ENCODE measurements around the gene PGR.

PGR gene

GRCh38 chr11:101049123-101049522, 80.5 kb downstream of the PGR start:
- ChIA-PET POLR2A (no interaction called here), CTCF (no interaction called here)
- WGBS (ENCODE audit: insufficient coverage), result 80% methylated on average over 1 of the region's 4 CpGs
- no peaks in the 10 kb centered on the region for H3K36me3 ChIP-seq (ENCODE audit: control insufficient read depth in 4 of 4, insufficient read depth in 4 of 4, low read length in 3 of 4)
- H3K27me3 ChIP-seq (replicated peaks in 2 of 5; ENCODE audit: control insufficient read depth in 4 of 5, insufficient read depth in 5 of 5, low read length in 4 of 5), result no peaks in the 10 kb centered on the region
- DNase-seq, result no peak
- no peak overlapping the region for H3K4me3 ChIP-seq (ENCODE audit: control insufficient read depth in 1 of 7, extremely low read depth in 1 of 7, insufficient read depth in 4 of 7, low read depth in 2 of 7, low read length in 6 of 7)
- H3K27ac ChIP-seq (ENCODE audit: insufficient read depth in 1 of 2, low read depth in 1 of 2, low read length in 2 of 2, poor library complexity in 1 of 2, severe bottlenecking in 2 of 2), result no peak overlapping the region
- H3K9me3 ChIP-seq (ENCODE audit: control extremely low read depth in 1 of 5, control insufficient read depth in 4 of 5, insufficient read depth in 2 of 5, low read depth in 1 of 5, low read length in 4 of 5), result no peaks in the 10 kb centered on the region
- no peaks in the 10 kb centered on the region for H3K4me1 ChIP-seq (ENCODE audit: control extremely low read depth in 1 of 4, control insufficient read depth in 4 of 4, insufficient read depth in 4 of 4, low read length in 3 of 4)

GRCh38 chr11:101048479-101048878, 81.1 kb downstream of the PGR start:
- ChIA-PET CTCF (no interaction called here), POLR2A (no interaction called here)
- WGBS (ENCODE audit: insufficient coverage), result 100% methylated on average over 1 of the region's 5 CpGs
- DNase-seq, result no peak
- Histone ChIP-seq H3K27me3 (replicated peaks in 2 of 5; ENCODE audit: control insufficient read depth in 4 of 5, insufficient read depth in 5 of 5, low read length in 4 of 5) (no peaks in the 10 kb centered on the region), H3K4me3 (ENCODE audit: control insufficient read depth in 1 of 7, extremely low read depth in 1 of 7, insufficient read depth in 4 of 7, low read depth in 2 of 7, low read length in 6 of 7) (no peak overlapping the region), H3K9me3 (ENCODE audit: control extremely low read depth in 1 of 5, control insufficient read depth in 4 of 5, insufficient read depth in 2 of 5, low read depth in 1 of 5, low read length in 4 of 5) (no peaks in the 10 kb centered on the region), H3K27ac (ENCODE audit: insufficient read depth in 1 of 2, low read depth in 1 of 2, low read length in 2 of 2, poor library complexity in 1 of 2, severe bottlenecking in 2 of 2) (no peak overlapping the region), H3K4me1 (ENCODE audit: control extremely low read depth in 1 of 4, control insufficient read depth in 4 of 4, insufficient read depth in 4 of 4, low read length in 3 of 4) (no peaks in the 10 kb centered on the region), H3K36me3 (ENCODE audit: control insufficient read depth in 4 of 4, insufficient read depth in 4 of 4, low read length in 3 of 4) (no peaks in the 10 kb centered on the region)

- ChIA-PET CTCF (no interaction called here), POLR2A (no interaction called here)
- no CpG with 5 or more reads among the region's 2 CpGs for WGBS (ENCODE audit: insufficient coverage)
- Histone ChIP-seq H3K9me3 (ENCODE audit: control extremely low read depth in 1 of 5, control insufficient read depth in 4 of 5, insufficient read depth in 2 of 5, low read depth in 1 of 5, low read length in 4 of 5) (no peaks in the 10 kb centered on the region), H3K36me3 (ENCODE audit: control insufficient read depth in 4 of 4, insufficient read depth in 4 of 4, low read length in 3 of 4) (no peaks in the 10 kb centered on the region), H3K27ac (ENCODE audit: insufficient read depth in 1 of 2, low read depth in 1 of 2, low read length in 2 of 2, poor library complexity in 1 of 2, severe bottlenecking in 2 of 2) (no peak overlapping the region), H3K4me3 (ENCODE audit: control insufficient read depth in 1 of 7, extremely low read depth in 1 of 7, insufficient read depth in 4 of 7, low read depth in 2 of 7, low read length in 6 of 7) (no peak overlapping the region), H3K4me1 (ENCODE audit: control extremely low read depth in 1 of 4, control insufficient read depth in 4 of 4, insufficient read depth in 4 of 4, low read length in 3 of 4) (no peaks in the 10 kb centered on the region), H3K27me3 (replicated peaks in 2 of 5; ENCODE audit: control insufficient read depth in 4 of 5, insufficient read depth in 5 of 5, low read length in 4 of 5) (no peaks in the 10 kb centered on the region)
- no peak for DNase-seq
These were observed 82.7 kb downstream of the PGR start for GRCh38 chr11:101046947-101047346.

GRCh38 chr11:101045415-101045814, 84.2 kb downstream of the PGR start:
- DNase-seq, result no peak
- no peak overlapping the region for H3K4me3 ChIP-seq (ENCODE audit: control insufficient read depth in 1 of 7, extremely low read depth in 1 of 7, insufficient read depth in 4 of 7, low read depth in 2 of 7, low read length in 6 of 7)
- no peaks in the 10 kb centered on the region for H3K27me3 ChIP-seq (replicated peaks in 2 of 5; ENCODE audit: control insufficient read depth in 4 of 5, insufficient read depth in 5 of 5, low read length in 4 of 5)
- H3K36me3 ChIP-seq (ENCODE audit: control insufficient read depth in 4 of 4, insufficient read depth in 4 of 4, low read length in 3 of 4), result no peaks in the 10 kb centered on the region
- ChIA-PET POLR2A (no interaction called here), CTCF (interaction anchor here (0.7 kb wide), 1 partner anchor 36 kb away, joined by 3 read pairs; no protein-coding TSS in a partner anchor)
- no peak overlapping the region for H3K27ac ChIP-seq (ENCODE audit: insufficient read depth in 1 of 2, low read depth in 1 of 2, low read length in 2 of 2, poor library complexity in 1 of 2, severe bottlenecking in 2 of 2)
- H3K9me3 ChIP-seq (ENCODE audit: control extremely low read depth in 1 of 5, control insufficient read depth in 4 of 5, insufficient read depth in 2 of 5, low read depth in 1 of 5, low read length in 4 of 5), result no peaks in the 10 kb centered on the region
- no peaks in the 10 kb centered on the region for H3K4me1 ChIP-seq (ENCODE audit: control extremely low read depth in 1 of 4, control insufficient read depth in 4 of 4, insufficient read depth in 4 of 4, low read length in 3 of 4)
- no CpG with 5 or more reads among the region's 1 CpG for WGBS (ENCODE audit: insufficient coverage)

GRCh38 chr11:101043940-101044339, 85.7 kb downstream of the PGR start:
- POLR2A ChIA-PET, result no interaction called here
- no peaks in the 10 kb centered on the region for H3K36me3 ChIP-seq (ENCODE audit: control insufficient read depth in 4 of 4, insufficient read depth in 4 of 4, low read length in 3 of 4)

DNA sequence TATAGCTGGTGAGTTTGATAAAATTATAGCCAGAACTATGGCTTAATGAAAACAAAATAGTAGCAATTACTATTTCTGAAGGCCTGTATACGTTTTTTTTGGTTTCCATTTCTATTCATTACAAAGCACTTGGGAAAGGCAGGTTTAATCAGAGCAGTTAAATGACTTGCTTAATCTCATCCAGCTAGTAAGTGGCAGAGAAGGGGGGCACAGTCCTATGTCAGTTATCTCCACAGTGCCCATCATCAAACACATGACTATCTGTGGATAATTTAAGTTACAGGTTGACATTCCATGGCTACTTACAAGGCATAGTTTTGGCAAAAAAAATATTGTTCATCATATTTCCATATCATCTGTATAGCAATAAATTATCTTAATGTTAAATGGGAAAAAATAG, 93.7 kb downstream of the PGR start:
- Histone ChIP-seq H3K4me3 (ENCODE audit: control insufficient read depth in 1 of 7, extremely low read depth in 1 of 7, insufficient read depth in 4 of 7, low read depth in 2 of 7, low read length in 6 of 7) (no peak overlapping the region), H3K27me3 (replicated peaks in 2 of 5; ENCODE audit: control insufficient read depth in 4 of 5, insufficient read depth in 5 of 5, low read length in 4 of 5) (no peaks in the 10 kb centered on the region), H3K4me1 (ENCODE audit: control extremely low read depth in 1 of 4, control insufficient read depth in 4 of 4, insufficient read depth in 4 of 4, low read length in 3 of 4) (no peaks in the 10 kb centered on the region), H3K27ac (ENCODE audit: insufficient read depth in 1 of 2, low read depth in 1 of 2, low read length in 2 of 2, poor library complexity in 1 of 2, severe bottlenecking in 2 of 2) (no peak overlapping the region), H3K9me3 (ENCODE audit: control extremely low read depth in 1 of 5, control insufficient read depth in 4 of 5, insufficient read depth in 2 of 5, low read depth in 1 of 5, low read length in 4 of 5) (no peaks in the 10 kb centered on the region), H3K36me3 (ENCODE audit: control insufficient read depth in 4 of 4, insufficient read depth in 4 of 4, low read length in 3 of 4) (no peaks in the 10 kb centered on the region)
- no peak for DNase-seq
- ChIA-PET CTCF (no interaction called here), POLR2A (no interaction called here)
- WGBS (ENCODE audit: insufficient coverage), result 63% methylated on average over 1 of the region's 1 CpG

More at GRCh38 chr11:101043940-101044339, 85.7 kb downstream of the PGR start:
- H3K4me1 ChIP-seq (ENCODE audit: control extremely low read depth in 1 of 4, control insufficient read depth in 4 of 4, insufficient read depth in 4 of 4, low read length in 3 of 4), result no peaks in the 10 kb centered on the region
- no peak overlapping the region for H3K27ac ChIP-seq (ENCODE audit: insufficient read depth in 1 of 2, low read depth in 1 of 2, low read length in 2 of 2, poor library complexity in 1 of 2, severe bottlenecking in 2 of 2)
- H3K4me3 ChIP-seq (ENCODE audit: control insufficient read depth in 1 of 7, extremely low read depth in 1 of 7, insufficient read depth in 4 of 7, low read depth in 2 of 7, low read length in 6 of 7), result no peak overlapping the region
- DNase-seq, result no peak
- no peaks in the 10 kb centered on the region for H3K9me3 ChIP-seq (ENCODE audit: control extremely low read depth in 1 of 5, control insufficient read depth in 4 of 5, insufficient read depth in 2 of 5, low read depth in 1 of 5, low read length in 4 of 5)
- CTCF ChIA-PET, result no interaction called here
- no peaks in the 10 kb centered on the region for H3K27me3 ChIP-seq (replicated peaks in 2 of 5; ENCODE audit: control insufficient read depth in 4 of 5, insufficient read depth in 5 of 5, low read length in 4 of 5)
- 75% methylated on average over 1 of the region's 1 CpG for WGBS (ENCODE audit: insufficient coverage)

DNA sequence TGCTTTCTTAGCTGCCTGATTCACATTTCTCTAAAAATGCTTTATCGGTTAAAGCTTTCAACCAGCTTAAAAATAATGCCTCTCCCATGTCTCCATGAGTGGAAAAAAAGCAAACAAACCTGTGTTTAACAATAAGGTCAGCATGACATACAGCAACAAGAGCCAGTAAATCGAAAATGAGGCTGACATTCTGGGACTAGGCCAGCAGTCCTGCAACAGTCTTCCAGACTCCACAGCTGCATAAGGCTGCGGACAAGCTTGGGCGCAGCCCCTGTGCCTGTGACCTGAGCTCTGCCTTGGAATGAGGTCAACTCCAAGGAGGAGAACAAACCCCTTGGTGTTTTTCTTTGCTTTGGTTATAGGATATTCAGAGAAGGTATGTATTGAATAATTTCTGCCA, 95.5 kb downstream of the PGR start:
- Histone ChIP-seq H3K27me3 (replicated peaks in 2 of 5; ENCODE audit: control insufficient read depth in 4 of 5, insufficient read depth in 5 of 5, low read length in 4 of 5) (no peaks in the 10 kb centered on the region), H3K36me3 (ENCODE audit: control insufficient read depth in 4 of 4, insufficient read depth in 4 of 4, low read length in 3 of 4) (no peaks in the 10 kb centered on the region), H3K4me3 (ENCODE audit: control insufficient read depth in 1 of 7, extremely low read depth in 1 of 7, insufficient read depth in 4 of 7, low read depth in 2 of 7, low read length in 6 of 7) (no peak overlapping the region), H3K9me3 (ENCODE audit: control extremely low read depth in 1 of 5, control insufficient read depth in 4 of 5, insufficient read depth in 2 of 5, low read depth in 1 of 5, low read length in 4 of 5) (no peaks in the 10 kb centered on the region), H3K27ac (ENCODE audit: insufficient read depth in 1 of 2, low read depth in 1 of 2, low read length in 2 of 2, poor library complexity in 1 of 2, severe bottlenecking in 2 of 2) (no peak overlapping the region), H3K4me1 (ENCODE audit: control extremely low read depth in 1 of 4, control insufficient read depth in 4 of 4, insufficient read depth in 4 of 4, low read length in 3 of 4) (no peaks in the 10 kb centered on the region)
- WGBS (ENCODE audit: insufficient coverage), result 92% methylated on average over 2 of the region's 4 CpGs
- DNase-seq, result no peak
- ChIA-PET POLR2A (no interaction called here), CTCF (no interaction called here)

GRCh38 chr11:101032991-101033390, 96.6 kb downstream of the PGR start:
- POLR2A ChIA-PET, result no interaction called here

More at GRCh38 chr11:101032991-101033390, 96.6 kb downstream of the PGR start:
- no peak for DNase-seq
- H3K27me3 ChIP-seq (replicated peaks in 2 of 5; ENCODE audit: control insufficient read depth in 4 of 5, insufficient read depth in 5 of 5, low read length in 4 of 5), result no peaks in the 10 kb centered on the region
- no peak overlapping the region for H3K27ac ChIP-seq (ENCODE audit: insufficient read depth in 1 of 2, low read depth in 1 of 2, low read length in 2 of 2, poor library complexity in 1 of 2, severe bottlenecking in 2 of 2)
- H3K4me1 ChIP-seq (ENCODE audit: control extremely low read depth in 1 of 4, control insufficient read depth in 4 of 4, insufficient read depth in 4 of 4, low read length in 3 of 4), result no peaks in the 10 kb centered on the region
- H3K36me3 ChIP-seq (ENCODE audit: control insufficient read depth in 4 of 4, insufficient read depth in 4 of 4, low read length in 3 of 4), result no peaks in the 10 kb centered on the region
- CTCF ChIA-PET, result no interaction called here
- no peaks in the 10 kb centered on the region for H3K9me3 ChIP-seq (ENCODE audit: control extremely low read depth in 1 of 5, control insufficient read depth in 4 of 5, insufficient read depth in 2 of 5, low read depth in 1 of 5, low read length in 4 of 5)
- no peak overlapping the region for H3K4me3 ChIP-seq (ENCODE audit: control insufficient read depth in 1 of 7, extremely low read depth in 1 of 7, insufficient read depth in 4 of 7, low read depth in 2 of 7, low read length in 6 of 7)

All from common myeloid progenitor, CD34-positive (primary cell).